ENCODE results near the gene HADH. TPM values are rescaled to one million over a fixed set of nuclear protein-coding genes. Genes with fewer than 3 reads are reported as not detected.

The HADH gene
- total RNA-seq, 1 donor from 2014 or later, result 71.0 TPM

- TF ChIP-seq CTCF (conservative IDR thresholded peaks at IDR 0.05), result no peak
- Mint-ChIP-seq H3K36me3 (ENCODE audit: low read depth) (no peaks in the 10 kb centered on the region), H3K9me3 (peaks cover 3% of the 10 kb centered on the region), H3K4me3 (no peak overlapping the region), H3K27ac (ENCODE audit: unreplicated experiment) (no peak overlapping the region), H3K4me1 (no peaks in the 10 kb centered on the region), H3K27me3 (ENCODE audit: low read depth) (no peaks in the 10 kb centered on the region)
- no peak for DNase-seq (ENCODE audit: low read depth, low spot score)
These were observed 12.2 kb upstream of the HADH start for GRCh38 chr4:107977482-107977881.

GRCh38 chr4:107977966-107978705 is 11.6 kb upstream of the HADH start:
- no peak for TF ChIP-seq CTCF (conservative IDR thresholded peaks at IDR 0.05)
- DNase-seq (ENCODE audit: low read depth, low spot score), result no peak
- no peaks in the 10 kb centered on the region for H3K4me1 Mint-ChIP-seq
- H3K4me3 Mint-ChIP-seq, result no peak overlapping the region
- no peak overlapping the region for H3K27ac Mint-ChIP-seq (ENCODE audit: unreplicated experiment)
- H3K9me3 Mint-ChIP-seq, result peaks cover 3% of the 10 kb centered on the region
- no peaks in the 10 kb centered on the region for H3K27me3 Mint-ChIP-seq (ENCODE audit: low read depth)
- H3K36me3 Mint-ChIP-seq (ENCODE audit: low read depth), result no peaks in the 10 kb centered on the region

GRCh38 chr4:107978716-107979451 is 10.8 kb upstream of the HADH start:
- H3K36me3 Mint-ChIP-seq (ENCODE audit: low read depth), result no peaks in the 10 kb centered on the region
- no peak for DNase-seq (ENCODE audit: low read depth, low spot score)
- H3K27me3 Mint-ChIP-seq (ENCODE audit: low read depth), result no peaks in the 10 kb centered on the region
- H3K9me3 Mint-ChIP-seq, result peaks cover 3% of the 10 kb centered on the region
- H3K4me1 Mint-ChIP-seq, result no peaks in the 10 kb centered on the region
- no peak for TF ChIP-seq CTCF (conservative IDR thresholded peaks at IDR 0.05)
- no peak overlapping the region for H3K4me3 Mint-ChIP-seq
- no peak overlapping the region for H3K27ac Mint-ChIP-seq (ENCODE audit: unreplicated experiment)

- Mint-ChIP-seq H3K36me3 (ENCODE audit: low read depth) (no peaks in the 10 kb centered on the region), H3K4me3 (no peak overlapping the region), H3K4me1 (peaks cover 36% of the 10 kb centered on the region), H3K27ac (ENCODE audit: unreplicated experiment) (no peak overlapping the region), H3K9me3 (no peaks in the 10 kb centered on the region), H3K27me3 (ENCODE audit: low read depth) (no peaks in the 10 kb centered on the region)
- DNase-seq (ENCODE audit: low read depth, low spot score), result no peak
- TF ChIP-seq CTCF (conservative IDR thresholded peaks at IDR 0.05), result no peak
These were observed 1.6 kb upstream of the HADH start for GRCh38 chr4:107987916-107988762.

GRCh38 chr4:107988763-107989035 is 990 bp upstream of the HADH start:
- Mint-ChIP-seq H3K9me3 (no peaks in the 10 kb centered on the region), H3K4me1 (peaks cover 39% of the 10 kb centered on the region), H3K4me3 (no peak overlapping the region), H3K27me3 (ENCODE audit: low read depth) (no peaks in the 10 kb centered on the region), H3K36me3 (ENCODE audit: low read depth) (no peaks in the 10 kb centered on the region), H3K27ac (ENCODE audit: unreplicated experiment) (no peak overlapping the region)
- DNase-seq (ENCODE audit: low read depth, low spot score), result no peak
- no peak for TF ChIP-seq CTCF (conservative IDR thresholded peaks at IDR 0.05)
